LNCaP clone FGC (cell line): ENCODE results near the gene C4orf33.
"Not testable (repeated sequence)": the region's sequence is repeated elsewhere in the genome, so short reads cannot be mapped to it uniquely, and the experiment has no call there.

Source experiments
- DNase-seq: peaks from one replicate; pipeline ENCODE4 v3.0.0-alpha.2; 2011; ENCODE audit warnings: low read depth
- H3K4me3 ChIP-seq: 2 replicates; pipeline ENCODE4 v1.5.1; 2011; ENCODE audit warnings: mild to moderate bottlenecking, low read depth, low read length, control low read depth
- TF ChIP-seq, protein P1 (sequence below): IDR thresholded peaks from 2 replicates; pipeline ENCODE4 v1.5.1; 2012; ENCODE audit warnings: mild to moderate bottlenecking; ENCODE audit not compliant: control insufficient read depth, insufficient read depth; ENCODE audit errors: extremely low read depth

Gene C4orf33, protein sequence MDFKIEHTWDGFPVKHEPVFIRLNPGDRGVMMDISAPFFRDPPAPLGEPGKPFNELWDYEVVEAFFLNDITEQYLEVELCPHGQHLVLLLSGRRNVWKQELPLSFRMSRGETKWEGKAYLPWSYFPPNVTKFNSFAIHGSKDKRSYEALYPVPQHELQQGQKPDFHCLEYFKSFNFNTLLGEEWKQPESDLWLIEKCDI

DNA sequence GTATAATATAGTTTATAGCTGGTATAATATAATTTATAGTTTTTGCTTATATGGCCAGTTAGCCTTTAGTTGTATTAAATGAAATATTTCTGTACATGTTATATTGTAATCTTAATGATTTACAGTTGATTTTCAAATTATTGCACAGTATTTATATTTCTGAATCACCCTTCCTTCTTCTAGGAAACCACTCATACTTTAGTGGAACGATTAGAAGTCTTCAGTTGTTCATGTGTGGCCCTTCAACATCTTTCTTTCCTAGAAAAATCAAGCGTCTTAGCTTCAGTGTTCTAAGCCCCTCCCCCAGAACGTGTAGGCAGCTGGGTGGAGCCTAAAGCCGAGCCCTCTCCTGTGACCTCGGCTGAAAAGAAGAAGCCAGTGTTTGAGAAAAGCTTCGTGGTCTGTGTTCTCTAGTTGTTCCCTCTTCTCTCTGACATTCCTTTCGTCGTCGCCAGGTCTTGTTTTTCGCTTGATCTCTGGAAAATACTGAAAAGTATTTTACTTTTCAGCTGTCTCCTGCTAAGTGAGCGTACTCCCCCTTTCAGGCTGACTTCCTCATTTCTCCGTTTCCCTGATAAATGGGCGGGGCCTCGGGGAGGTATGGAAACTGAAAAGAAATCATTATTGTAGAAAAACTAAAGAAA is at the start of gene C4orf33:
Gene C4orf33 (plus strand): TSS at position 342 of the 644 bp plus-strand sequence. CDS start 6,459 bp downstream, outside the sequence.
- H3K4me3 ChIP-seq, result peak within 1 kb of the TSS; percentile 79
- DNase-seq, result peak; percentile 37
- TF ChIP-seq, protein P1, sequence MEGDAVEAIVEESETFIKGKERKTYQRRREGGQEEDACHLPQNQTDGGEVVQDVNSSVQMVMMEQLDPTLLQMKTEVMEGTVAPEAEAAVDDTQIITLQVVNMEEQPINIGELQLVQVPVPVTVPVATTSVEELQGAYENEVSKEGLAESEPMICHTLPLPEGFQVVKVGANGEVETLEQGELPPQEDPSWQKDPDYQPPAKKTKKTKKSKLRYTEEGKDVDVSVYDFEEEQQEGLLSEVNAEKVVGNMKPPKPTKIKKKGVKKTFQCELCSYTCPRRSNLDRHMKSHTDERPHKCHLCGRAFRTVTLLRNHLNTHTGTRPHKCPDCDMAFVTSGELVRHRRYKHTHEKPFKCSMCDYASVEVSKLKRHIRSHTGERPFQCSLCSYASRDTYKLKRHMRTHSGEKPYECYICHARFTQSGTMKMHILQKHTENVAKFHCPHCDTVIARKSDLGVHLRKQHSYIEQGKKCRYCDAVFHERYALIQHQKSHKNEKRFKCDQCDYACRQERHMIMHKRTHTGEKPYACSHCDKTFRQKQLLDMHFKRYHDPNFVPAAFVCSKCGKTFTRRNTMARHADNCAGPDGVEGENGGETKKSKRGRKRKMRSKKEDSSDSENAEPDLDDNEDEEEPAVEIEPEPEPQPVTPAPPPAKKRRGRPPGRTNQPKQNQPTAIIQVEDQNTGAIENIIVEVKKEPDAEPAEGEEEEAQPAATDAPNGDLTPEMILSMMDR, result no peak

DNA sequence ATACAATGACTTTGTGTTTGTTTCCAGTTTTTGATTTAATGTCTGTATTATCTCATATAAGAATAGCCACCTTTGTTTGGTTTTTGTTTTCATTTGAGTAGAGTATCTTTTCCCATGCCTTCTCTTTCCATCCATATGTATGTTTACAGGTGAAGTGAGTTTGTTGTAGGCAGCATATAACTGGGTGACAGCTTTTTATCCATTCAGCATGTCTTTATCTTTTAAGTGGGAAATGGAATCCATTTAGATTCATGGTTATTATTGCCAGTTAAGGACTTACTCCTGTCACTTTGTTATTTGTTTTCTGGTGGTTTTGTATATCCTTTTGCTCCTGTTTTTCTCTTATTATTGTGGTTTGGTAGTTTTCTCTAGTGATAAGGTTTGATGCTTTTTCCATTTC is 36.9 kb upstream of the C4orf33 start:
- DNase-seq, result no peak
- TF ChIP-seq, protein P1, result no peak
- H3K4me3 ChIP-seq, result no peak overlapping the region

DNA sequence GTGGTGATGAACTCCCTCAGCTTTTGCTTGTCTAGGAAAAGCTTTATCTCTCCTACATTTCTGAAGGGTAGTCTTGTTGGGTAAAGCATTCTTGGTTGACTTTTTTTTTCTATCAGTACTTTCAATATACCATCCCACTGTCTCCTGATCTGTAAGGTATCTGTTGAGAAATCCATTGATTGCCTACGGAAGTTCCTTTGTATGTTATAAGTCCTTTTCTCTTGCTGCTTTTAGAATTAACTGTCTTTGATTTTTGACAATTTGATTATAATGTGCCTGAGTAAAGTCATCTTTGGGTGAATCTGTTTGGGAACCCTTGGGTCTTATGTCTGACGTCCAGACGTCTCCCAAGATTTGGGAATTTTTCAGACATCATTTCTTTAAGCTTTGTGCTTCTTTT is 33.4 kb upstream of the C4orf33 start:
- TF ChIP-seq, protein P1, result no peak
- DNase-seq, result no peak
- no peak overlapping the region for H3K4me3 ChIP-seq

DNA sequence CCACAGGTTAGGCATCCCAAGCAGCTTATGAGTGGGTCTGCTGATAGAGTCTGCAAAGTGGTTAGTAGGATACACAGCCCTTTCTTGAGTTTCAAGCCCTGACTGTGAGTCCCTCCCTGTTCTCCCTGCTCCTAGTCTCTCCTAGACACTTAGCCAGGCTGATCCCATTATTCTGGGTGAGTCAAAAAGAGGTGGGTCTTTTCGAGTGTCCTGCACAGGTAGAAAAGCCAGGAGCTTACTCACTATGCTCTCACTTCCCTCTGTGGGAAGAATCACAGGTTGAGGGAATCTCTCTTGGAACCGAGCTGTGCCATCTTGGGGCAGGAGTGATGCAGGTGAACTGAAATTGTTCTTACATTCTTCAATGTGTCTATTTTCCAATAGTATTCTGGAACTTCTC is 32.3 kb upstream of the C4orf33 start:
- TF ChIP-seq, protein P1, result no peak
- no peak overlapping the region for H3K4me3 ChIP-seq
- DNase-seq, result no peak

DNA sequence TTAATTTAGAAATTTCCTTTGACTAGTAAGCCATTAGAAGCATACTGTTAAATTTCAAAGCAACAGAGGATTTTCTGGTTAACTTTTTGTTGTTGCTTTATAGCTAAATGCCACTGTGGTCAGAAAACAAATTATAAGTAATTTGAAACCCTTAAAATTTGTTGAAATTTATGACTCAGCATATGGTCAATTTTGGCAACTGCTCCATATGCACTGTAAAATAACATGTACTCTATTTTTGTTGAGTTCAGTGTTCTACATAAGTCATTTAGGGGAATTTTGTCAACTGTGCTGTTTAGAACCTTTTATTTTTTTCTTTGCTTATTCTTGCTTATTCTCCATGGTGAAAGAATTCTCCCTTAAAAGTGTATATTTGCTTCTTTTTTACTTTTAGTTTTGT is 31.2 kb upstream of the C4orf33 start:
- no peak for DNase-seq
- TF ChIP-seq, protein P1, result no peak
- H3K4me3 ChIP-seq, result no peak overlapping the region

DNA sequence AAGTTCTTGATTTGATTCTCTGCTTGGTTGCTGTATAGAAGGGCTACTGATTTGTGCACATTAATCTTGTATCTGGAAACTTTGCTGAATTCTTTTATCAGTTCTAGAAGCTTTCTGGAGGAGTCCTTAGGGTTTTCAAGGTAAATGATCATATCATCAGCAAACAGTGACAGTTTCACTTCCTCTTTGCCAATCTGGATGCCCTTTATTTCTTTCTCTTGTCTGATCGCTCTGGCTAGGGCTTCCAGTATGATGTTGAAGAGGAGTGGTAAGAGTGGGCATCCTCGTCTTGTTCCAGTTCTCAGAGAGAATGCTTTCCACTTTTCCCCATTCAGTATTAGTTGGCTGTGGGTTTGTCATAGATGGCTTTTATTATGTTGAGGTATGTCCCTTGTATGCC is 26.4 kb upstream of the C4orf33 start:
- DNase-seq, H3K4me3 ChIP-seq: not testable (repeated sequence)

DNA sequence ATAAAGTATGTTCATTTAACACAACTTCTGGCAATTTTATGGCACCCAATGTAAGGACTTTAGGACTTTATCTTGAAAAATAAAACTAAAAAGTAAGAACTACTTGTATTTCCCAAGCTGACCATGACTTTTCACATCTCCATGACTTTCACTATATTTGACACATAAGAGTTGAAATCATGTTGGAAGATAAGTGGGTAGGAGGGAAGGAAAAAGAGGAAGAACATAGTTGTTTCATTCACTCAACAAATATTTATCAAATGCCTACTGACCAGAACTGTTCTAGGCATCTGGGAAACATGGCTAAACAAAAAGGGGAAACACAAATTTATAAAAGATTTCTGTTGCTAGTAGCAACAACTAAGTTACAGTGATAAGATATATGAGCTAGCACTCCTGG is 18.6 kb upstream of the C4orf33 start:
- TF ChIP-seq, protein P1, result no peak
- DNase-seq, result no peak
- H3K4me3 ChIP-seq, result no peak overlapping the region
